ENCODE measurements around the gene OR1J2.
"Not testable (repeated sequence)": the region's sequence is repeated elsewhere in the genome, so short reads cannot be mapped to it uniquely, and the experiment has no call there.

The OR1J2 gene, protein sequence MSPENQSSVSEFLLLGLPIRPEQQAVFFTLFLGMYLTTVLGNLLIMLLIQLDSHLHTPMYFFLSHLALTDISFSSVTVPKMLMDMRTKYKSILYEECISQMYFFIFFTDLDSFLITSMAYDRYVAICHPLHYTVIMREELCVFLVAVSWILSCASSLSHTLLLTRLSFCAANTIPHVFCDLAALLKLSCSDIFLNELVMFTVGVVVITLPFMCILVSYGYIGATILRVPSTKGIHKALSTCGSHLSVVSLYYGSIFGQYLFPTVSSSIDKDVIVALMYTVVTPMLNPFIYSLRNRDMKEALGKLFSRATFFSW

DNA sequence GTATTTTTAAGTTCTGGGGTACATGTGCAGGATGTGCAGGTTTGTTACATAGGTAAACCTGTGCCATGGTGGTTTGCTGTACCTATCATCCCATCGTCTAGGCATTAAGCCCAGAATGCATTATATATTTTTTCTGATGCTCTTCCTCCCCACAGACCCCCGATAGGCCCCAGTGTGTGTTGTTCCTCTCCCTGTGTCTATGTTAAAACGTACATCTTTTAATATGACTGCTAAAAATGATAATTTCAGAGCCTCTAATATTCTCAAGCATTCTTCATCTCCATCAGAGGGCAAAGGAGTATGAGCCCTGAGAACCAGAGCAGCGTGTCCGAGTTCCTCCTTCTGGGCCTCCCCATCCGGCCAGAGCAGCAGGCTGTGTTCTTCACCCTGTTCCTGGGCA, at the start of gene OR1J2:
TSS of gene OR1J2 (plus strand) at position 301 of the 400 bp plus-strand sequence. CDS start at position 301, 0 bp downstream.
- DNase-seq (ENCODE audit: low spot score): no peak

DNA sequence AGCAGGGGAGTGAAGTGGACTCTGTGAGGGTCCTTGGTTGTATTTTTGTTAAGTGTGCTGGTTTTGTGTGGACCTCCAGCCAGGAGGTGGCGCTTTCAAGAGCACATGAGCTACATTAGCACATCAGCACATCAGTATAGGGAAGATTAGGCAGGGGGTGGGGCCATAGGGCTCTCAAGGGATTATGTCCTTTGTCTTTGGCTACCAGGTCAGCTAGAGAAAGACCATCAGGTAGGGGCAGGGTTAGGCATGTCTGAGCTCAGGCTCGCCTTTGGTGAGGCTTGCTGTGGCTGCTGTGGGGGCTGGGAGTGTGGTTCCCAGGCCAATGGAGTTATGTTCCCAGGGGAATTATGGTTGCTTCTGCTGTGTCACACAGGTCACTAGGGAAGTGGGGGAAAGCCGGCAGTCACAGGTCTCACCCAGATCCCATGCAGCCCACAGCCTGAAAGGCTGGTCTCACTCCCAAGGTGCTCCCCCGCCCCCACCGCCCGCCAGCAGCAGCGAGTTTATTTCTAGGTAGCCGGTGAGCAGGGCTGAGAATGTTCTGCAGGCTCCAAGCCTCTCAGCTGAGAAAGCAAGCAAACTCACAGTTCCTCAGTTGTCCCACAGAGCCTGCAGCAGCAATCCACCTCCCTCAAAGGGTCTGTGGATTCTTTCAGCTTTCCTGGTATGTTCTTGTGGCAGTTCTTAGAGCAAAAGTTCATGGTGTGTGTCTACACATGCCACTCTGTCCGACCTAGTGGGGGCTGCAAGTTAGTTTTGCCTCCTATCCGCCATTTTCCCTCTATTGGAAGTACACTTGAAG, 46.6 kb upstream of the OR1J2 start:
- DNase-seq (ENCODE audit: low spot score): no peak

DNA sequence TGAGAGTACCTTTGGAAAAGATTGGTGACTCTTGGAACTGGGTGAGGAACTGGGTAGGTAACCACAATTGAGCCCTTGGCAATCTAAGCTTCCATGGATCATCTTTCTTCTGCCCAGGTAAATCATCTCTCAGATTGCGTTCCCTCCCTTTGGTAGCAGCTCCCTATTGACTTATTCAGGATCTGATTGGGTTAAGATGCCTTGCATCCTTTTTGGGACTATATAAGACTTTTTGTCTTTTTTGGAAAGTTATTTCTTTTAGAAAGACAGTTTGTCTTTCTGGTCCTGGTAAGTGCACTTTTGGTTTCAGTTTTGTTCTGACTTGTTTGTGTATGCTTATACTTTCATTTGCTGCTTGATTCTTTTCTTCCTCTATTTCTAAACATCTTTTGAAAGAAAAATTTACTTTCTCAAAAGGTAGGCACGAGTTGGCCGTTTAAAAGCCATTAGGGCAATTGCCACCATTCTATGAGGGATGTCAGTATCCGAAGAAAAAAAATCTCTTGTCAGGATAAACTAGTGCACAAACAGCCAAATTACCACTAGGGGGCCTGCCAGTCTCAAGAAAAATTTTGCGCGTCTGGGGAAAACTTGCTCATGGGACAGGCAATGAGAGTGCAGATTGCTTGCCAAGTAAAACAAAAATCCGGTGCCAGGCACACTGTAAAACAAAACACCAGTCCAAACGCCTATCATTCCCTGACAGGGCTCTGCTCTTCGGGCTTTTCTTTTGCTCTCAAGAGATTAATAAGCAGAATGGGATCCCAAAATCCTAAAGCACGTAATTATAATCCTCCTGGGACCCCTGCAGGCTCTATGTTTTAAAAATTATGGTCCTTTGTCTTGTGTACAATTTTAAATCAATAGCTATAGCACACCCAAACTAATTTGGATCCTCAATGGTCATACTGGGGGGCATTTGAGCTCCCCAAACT, 45.7 kb upstream of the OR1J2 start:
- peak; percentile 91 for DNase-seq (ENCODE audit: low spot score)

DNA sequence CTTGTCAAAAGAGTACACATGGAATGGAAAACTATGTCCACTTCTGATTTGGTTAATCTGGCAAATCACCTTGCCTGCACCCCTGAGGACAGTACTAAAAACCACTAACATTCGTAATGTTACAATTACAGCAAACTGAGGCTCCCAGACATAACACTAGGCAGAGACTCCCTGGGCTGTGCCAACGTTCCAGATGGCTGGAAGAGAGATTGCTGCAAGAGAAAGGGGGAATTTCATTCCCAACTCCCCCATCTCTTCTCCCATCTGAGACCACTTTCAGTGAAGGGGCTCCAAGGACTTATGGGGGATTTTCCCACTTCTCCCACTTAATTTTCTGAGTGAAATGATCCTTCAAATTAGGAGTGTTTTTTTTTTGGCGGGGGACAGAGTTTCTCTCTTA, 44.1 kb upstream of the OR1J2 start:
- DNase-seq (ENCODE audit: low spot score): no peak

DNA sequence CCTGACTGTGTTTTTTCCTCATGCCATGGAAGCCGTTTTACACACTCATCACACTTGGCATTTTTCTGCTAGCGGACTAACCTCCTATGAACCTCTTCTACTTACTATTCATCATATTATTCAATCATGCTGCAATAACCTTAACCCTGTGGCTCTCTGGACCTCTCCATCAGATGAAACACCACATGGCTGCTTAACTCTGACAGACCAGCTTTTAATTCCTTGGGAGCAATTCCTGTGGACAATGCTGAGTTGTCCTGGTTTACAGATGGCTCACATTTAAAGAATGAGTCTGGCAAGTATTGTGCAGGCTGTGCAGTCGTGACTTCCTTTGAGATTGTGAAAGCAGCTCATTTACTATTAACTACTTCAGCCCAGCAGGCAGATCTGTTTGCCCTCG, 41.9 kb upstream of the OR1J2 start:
- no peak for DNase-seq (ENCODE audit: low spot score)

DNA sequence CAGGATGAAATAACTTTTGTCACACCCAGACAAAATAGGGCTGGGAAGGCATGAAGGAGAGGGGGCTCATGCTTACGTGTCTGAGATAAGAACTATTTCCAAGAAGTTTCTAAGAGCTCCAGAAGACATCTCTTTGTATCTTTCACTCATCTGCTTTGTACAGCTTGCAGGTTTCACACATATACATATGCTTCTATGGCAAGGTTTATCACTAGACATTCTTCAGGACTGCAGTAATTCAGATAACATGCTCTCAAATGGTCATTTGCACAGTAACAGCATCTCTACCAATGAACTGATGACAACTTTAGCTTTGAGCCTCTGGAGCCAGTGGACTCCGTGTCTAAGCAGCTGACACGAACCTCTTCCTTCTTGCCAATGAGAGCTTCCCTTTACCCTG, 36.0 kb upstream of the OR1J2 start:
- no peak for DNase-seq (ENCODE audit: low spot score)

DNA sequence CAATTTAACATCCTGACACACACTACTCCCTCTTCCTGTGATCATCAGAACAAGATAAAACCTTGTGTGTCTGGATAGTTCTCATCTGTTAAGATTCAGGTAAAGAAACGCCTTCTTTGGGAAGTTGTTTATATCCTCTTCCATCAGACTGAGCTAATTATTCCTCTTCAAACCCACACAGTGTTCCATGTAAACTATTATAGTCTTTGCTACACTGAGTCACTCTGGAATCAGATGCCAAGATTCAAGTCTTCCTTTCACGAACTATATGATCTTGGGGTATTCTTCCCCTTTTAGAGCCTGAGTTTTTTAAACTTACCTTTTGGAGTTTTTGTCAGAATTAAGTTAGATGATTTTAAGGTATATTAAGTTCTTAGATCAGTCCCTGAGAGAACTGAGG, 34.9 kb upstream of the OR1J2 start:
- DNase-seq (ENCODE audit: low spot score): no peak

DNA sequence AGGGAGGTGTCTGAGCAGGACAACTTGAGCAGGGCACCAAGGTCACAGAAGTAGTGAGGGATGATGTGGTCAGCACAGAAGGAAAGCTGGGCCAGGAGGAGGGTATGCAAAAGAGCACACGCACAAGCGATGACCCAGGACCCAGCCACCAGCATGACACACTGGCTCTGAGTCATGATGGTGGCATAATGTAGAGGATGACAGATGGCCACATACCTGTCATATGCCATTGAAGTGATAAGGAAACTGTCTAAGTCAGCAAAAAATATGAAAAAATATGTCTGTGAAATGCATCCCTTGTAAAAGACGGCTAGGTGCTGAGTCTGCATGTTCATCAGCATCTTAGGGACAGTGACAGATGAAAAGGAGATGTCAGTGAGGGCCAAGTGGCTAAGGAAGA, 33.3 kb upstream of the OR1J2 start:
- DNase-seq (ENCODE audit: low spot score): no peak

DNA sequence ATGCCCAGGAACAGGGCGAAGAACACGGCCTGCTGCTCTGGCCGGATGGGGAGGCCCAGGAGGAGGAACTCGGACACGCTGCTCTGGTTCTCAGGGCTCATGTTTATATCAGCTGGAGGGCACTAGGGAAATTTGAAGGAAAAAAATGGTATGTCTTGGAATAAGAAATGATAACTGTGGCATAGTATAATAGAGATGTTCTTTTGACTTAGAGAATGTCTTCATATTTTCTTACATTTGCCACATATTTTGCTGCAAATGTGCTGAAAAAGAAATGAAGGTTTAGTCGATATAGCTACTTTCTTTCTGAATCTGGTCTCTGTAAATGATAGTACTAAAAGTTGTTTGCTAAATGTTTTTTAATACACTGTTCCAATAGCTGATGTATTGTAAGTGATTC, 32.8 kb upstream of the OR1J2 start, which contains the start of gene OR1J1:
TSS of gene OR1J1 (minus strand) at position 101 of the 400 bp plus-strand sequence. CDS start at position 101, 0 bp downstream.
- DNase-seq (ENCODE audit: low spot score): no peak

DNA sequence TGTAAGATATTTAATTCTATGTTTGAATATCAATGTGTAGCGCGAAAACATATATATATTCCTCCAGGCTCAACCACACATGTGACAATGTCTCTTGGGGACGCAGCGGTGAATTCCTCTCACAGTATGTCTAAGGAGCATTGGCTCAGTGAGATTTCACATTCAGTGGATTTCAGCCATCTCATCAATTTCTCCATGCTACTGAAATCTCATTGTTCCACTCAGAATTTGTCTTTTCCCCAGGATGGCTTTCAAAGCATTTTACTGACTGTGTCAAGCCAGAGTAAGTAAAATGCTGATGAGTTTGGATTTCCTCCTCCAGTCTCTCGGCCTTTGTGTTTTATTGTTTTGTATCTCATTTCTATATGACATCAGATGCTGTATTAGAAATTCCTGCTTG, 31.5 kb upstream of the OR1J2 start:
- DNase-seq (ENCODE audit: low spot score): no peak

DNA sequence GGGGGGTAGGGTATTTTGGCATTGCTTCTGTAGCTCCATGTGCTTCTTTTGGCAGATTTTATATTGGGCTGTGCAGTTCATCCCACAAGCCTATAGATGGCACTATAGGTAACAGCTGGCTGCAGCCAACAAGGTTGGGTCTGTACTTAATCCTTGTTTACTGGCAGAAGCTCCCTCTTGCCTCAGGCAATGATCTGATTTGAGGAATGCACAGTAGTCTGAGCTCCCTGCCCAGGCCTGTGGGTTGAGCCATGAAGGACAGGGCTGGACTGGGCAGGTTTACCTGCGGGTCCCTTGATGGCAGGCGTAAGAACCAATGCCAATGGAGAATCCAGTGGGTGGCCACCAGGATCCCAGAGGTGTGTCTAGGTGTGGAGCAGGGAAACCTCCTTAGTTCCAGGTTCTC, 11.7 kb upstream of the OR1J2 start:
- DNase-seq (ENCODE audit: low spot score): peak; percentile 13

DNA sequence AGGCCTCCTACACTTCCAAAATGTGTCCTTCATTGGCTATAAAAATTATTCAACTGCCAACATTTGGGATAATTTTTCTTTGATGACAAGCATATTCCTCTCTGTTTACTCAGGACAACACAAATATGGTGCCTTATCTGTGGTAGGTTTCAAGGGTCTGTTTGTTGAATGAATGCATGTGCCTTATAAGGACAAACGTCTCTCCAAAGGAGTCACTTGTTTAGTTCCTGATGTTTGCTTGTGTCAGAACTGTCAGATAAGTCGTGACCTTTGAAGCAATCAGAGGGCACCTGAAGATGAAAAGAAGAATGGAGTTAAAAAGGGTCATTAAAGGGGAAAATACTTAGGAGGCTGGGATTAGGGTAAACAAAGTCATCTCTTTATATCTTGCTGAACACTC, 3.6 kb upstream of the OR1J2 start:
- DNase-seq (ENCODE audit: low spot score): no peak

DNA sequence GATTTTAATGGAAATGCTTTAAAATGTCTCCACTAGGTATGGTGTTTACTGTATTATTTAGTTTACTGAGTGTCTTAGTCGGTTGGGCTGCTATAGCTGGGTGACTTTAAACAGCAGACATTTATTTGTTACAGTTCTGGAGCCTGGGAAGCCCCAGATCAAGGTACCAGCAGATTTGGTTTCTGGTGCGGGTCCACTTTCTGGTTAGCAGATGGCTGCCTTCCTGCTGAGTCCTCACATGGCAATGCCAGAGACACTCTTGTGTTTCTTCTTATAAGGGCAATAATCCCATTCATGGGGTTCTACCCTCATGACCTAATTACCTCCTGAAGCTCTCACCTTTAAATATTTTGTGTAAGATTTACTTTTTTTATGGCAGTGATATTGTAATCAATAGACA, 7.6 kb downstream of the OR1J2 start:
- DNase-seq (ENCODE audit: low spot score): no peak

DNA sequence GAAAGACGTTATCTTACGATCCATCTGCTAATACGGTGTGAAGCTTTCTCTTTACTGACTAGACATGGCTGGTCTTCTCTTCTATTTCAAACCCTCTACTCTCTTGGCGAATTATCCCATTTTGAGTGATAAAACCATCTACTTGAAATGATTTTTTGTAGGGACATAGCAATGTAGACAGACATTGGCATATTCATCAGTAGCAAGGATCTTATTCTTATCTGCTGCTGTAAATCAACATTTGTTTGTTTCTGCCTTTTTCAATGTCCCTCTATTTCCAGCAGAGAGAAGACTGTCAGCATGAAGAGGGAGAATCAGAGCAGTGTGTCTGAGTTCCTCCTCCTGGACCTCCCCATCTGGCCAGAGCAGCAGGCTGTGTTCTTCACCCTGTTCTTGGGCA, 8.2 kb downstream of the OR1J2 start, which contains the start of gene OR1J4:
TSS of gene OR1J4 (plus strand) at position 301 of the 400 bp plus-strand sequence. CDS start at position 301, 0 bp downstream.
- DNase-seq (ENCODE audit: low spot score): no peak

DNA sequence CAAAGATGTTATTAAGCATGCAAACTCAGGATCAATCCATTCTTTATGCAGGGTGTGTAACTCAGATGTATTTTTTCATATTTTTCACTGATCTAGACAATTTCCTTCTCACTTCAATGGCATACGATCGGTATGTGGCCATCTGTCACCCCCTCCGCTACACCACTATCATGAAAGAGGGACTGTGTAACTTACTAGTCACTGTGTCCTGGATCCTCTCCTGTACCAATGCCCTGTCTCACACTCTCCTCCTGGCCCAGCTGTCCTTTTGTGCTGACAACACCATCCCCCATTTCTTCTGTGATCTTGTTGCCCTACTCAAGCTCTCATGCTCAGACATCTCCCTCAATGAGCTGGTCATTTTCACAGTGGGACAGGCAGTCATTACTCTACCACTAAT, 8.8 kb downstream of the OR1J2 start:
- no peak for DNase-seq (ENCODE audit: low spot score)

DNA sequence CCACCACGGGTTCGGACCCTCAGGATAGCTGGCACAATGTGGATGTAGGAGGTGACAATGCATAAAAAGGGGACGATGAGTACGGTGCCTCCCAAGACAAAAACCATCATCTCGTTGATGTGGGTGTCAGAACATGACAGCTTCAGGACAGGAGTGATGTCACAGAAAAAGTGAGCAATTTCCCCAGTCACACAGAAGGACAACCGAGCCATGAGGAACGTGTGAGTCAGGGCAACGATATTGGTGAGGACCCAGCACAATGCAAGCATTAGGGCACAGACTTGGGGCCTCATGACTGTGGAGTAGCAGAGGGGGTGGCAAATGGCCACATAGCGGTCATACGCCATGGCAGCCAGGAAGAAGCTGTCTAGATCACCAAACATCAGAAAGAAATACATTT, 16.0 kb downstream of the OR1J2 start:
- DNase-seq (ENCODE audit: low spot score): no peak

DNA sequence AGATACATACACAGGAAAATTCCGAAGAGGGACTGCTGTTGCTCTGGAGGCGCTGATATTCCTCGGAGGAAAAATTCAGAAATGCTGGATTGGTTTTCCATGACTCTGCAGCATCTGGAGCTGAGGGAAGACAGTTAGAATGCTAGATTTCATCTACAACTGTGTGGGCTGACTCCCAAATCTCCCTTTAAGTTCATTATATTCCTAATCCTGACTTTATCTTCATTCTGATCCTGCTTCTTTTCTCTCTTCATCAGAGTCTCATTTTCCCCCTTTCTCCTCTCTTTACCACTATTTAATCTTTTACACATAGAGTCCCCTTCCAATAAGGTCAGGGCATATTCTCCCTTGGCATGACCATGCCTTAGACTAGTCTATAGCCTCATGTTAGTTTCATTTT, 16.6 kb downstream of the OR1J2 start, which contains the start of gene OR1N1:
TSS of gene OR1N1 (minus strand) at position 101 of the 400 bp plus-strand sequence. CDS start at position 101, 0 bp downstream.
- DNase-seq (ENCODE audit: low spot score): no peak

DNA sequence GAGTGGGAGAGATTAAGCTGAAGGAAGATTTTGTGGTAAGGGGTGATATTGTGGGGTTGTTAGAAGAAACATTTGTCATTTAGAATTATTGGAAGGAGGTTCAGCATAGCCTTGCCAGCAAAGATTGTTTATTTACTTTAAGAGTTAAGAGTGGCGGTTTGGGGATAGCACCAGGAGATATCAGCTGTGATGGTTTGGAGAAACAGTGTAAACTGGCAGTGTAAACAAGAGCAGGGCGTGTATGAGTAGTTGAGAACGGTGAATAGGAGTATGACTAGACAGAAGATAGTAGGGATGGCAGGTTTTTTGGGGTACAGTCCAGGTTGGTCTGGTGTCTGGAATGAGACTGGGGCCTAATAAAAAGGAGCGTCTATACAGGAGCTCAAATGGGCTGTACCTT, 20.6 kb downstream of the OR1J2 start:
- DNase-seq (ENCODE audit: low spot score): not testable (repeated sequence)

DNA sequence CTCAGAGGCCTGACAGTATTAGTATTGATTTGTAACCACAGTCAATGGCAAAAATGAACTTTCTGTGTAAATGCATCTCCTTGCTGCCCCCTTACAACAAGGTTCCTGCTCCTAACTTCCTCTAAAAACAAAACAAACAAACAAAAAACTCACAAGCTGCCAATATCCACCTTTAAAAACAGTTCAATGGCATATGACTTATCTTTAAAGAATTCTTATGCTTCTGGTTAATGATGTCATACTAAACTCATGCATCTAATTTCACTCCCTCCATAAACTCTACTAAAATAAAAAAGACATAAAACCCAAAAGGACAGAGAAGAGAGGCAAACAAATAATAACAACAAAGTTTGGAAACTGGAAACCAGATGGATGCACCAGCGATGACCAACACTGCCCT, 25.5 kb downstream of the OR1J2 start:
- DNase-seq (ENCODE audit: low spot score): no peak

DNA sequence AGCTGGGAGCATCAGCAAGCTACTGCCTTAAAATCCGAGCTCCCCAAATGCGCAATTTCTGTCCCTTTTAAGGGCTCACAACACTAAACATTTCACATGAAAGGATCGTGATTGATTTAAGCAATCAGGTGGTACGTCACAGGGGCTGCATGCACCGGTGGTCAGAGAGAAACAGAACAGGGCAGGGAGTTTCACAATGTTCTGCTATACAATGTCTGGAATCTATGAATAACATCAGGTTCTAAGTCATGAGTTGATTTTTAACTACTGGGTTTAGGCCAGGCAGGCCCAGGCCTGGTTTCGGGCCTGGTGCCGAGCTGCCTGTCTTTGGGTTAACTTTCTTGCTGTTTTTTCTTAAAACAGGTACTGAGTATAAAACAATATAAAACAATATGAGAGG, 26.5 kb downstream of the OR1J2 start:
- not testable (repeated sequence) for DNase-seq (ENCODE audit: low spot score)

DNA sequence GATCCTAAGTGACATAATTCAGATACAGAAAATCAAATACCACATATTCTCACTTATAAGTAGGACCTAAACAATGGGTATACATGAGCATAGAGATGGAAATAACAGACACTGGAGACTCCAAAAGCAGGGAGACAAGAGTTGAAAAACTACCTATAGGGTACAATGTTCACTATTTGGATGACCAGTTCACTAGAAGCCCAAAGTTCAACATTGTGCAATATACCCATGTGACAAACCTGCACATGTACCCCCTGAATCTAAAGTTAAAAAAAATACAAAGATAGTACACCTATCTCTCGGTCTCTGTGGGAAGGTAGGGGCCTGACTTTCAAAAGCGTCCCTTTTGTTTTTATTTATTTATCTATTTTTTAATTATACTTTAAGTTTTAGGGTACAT, 28.2 kb downstream of the OR1J2 start:
- no peak for DNase-seq (ENCODE audit: low spot score)

DNA sequence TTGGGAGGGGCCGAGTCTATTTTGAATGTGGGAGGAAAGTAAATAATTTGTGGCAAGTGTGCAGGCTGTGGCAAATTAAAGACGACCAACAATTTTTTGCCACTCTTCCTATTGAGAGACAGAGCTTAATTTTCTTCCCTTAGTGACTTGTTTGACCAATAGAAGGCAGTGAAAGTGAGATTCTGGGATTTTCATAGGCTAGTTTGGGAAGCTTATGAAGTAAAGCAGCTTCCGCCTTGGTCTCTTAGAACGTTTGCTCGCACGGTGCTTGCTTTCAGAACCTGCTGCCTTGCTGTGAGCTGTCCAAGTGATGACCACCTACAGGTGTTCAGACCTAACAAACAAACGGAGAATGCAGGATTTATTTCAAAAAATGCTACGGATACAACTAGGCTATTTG, 35.6 kb downstream of the OR1J2 start:
- no peak for DNase-seq (ENCODE audit: low spot score)
